HCT116 (cell line): Measurements from ENCODE around the gene TWIST1. TPM values are rescaled to one million over a fixed set of nuclear protein-coding genes. Genes with fewer than 3 reads are reported as not detected.

Experiments
- ATAC-seq: fragments of 200-7000 bp; cut with Tn5 transposase; 2 replicates; pipeline ENCODE4 v1.9.1; 2020; ENCODE audit warnings: mild to moderate bottlenecking, moderate library complexity
- BruUV-seq: library from RNA; stranded (reverse); fragments of 400-500 nt; replicated peaks from 2 replicates; lab custom pipeline; 2021; lab: Mats Ljungman, UMichigan
- CTCF ChIA-PET: fragments of 300-600 bp; sonication (Branson Sonifier 250); formaldehyde crosslinking; loops from one replicate; lab custom pipeline; 2021; ENCODE audit warnings: antibody characterized with exemption; lab: Charles Lee
- POLR2A ChIA-PET: fragments of 300-600, 350-600 bp; sonication (Branson Sonifier 250); formaldehyde crosslinking; loops from one replicate; lab custom pipeline; 2021; ENCODE audit warnings: antibody characterized with exemption; lab: Charles Lee
- RAD21 ChIA-PET, 2 experiments: fragments of 300-600 bp; sonication (Branson Sonifier 250); formaldehyde crosslinking; loops; one replicate each; lab custom pipeline; 2023; ENCODE audit warnings: low total read pairs in 2 of 2; ENCODE audit not compliant: uncharacterized antibody in 2 of 2, unreplicated experiment in 2 of 2, low non-redundant PET in 1 of 2; lab: Charles Lee
- DNase-seq: peaks from one replicate; pipeline ENCODE4 v3.0.0-alpha.2; 2010; ENCODE audit warnings: low read depth, low spot score
- H2AFZ ChIP-seq: fragments of 200-600 bp; shearing (Covaris generic), sonication (generic); 2 replicates; pipeline ENCODE4 v1.6.1; 2017; ENCODE audit warnings: low read depth, mixed run types, mixed read lengths, antibody characterized with exemption, low read length; ENCODE audit not compliant: poor library complexity, severe bottlenecking
- H3K27ac ChIP-seq: 2 replicates; pipeline ENCODE4 v1.5.1; 2012; ENCODE audit warnings: low read depth, low read length
- H3K27me3 ChIP-seq: fragments of 200-600 bp; sonication (generic); 2 replicates; pipeline ENCODE4 v1.6.1; 2016; ENCODE audit warnings: mixed run types, low read length, mixed read lengths; ENCODE audit not compliant: insufficient read depth
- H3K36me3 ChIP-seq, 2 experiments: fragments of 200-500 bp in 1 of 2; fragments of 200-600 bp in 1 of 2; sonication (Bioruptor generic) in 1 of 2; sonication (generic) in 1 of 2; 2 replicates each; pipeline versions ENCODE4 v1.5.1 to v1.6.1; 2014 to 2016; ENCODE audit warnings: low read length in 2 of 2, inconsistent platforms in 1 of 2, mixed read lengths in 1 of 2, mixed run types in 1 of 2; ENCODE audit not compliant: insufficient read depth in 2 of 2, control insufficient read depth in 1 of 2
- H3K4me1 ChIP-seq, 2 experiments: fragments of 200-600 bp in 1 of 2; sonication (generic) in 1 of 2; 2 replicates each; pipeline versions ENCODE4 v1.5.1 to v1.6.1; 2012 to 2017; ENCODE audit warnings: low read length in 2 of 2, inconsistent platforms in 1 of 2, mild to moderate bottlenecking in 1 of 2, mixed read lengths in 1 of 2, mixed run types in 1 of 2, moderate library complexity in 1 of 2; ENCODE audit not compliant: insufficient read depth in 2 of 2, control insufficient read depth in 1 of 2
- H3K4me2 ChIP-seq: fragments of 200-600 bp; sonication (generic); 2 replicates; pipeline ENCODE4 v1.6.1; 2017; ENCODE audit warnings: mixed run types, low read length, mixed read lengths
- H3K4me3 ChIP-seq, 2 experiments: fragments of 200-600 bp in 1 of 2; sonication (generic) in 1 of 2; replicated peaks in 1 of 2; 2 replicates each; pipeline ENCODE4 v1.5.1; 2011 to 2016; ENCODE audit warnings: low read length in 2 of 2, control low read depth in 1 of 2, low read depth in 1 of 2, mild to moderate bottlenecking in 1 of 2, mixed read lengths in 1 of 2, mixed run types in 1 of 2
- H3K79me2 ChIP-seq: fragments of 200-600 bp; sonication (generic); 2 replicates; pipeline ENCODE4 v1.6.1; 2017; ENCODE audit warnings: mild to moderate bottlenecking, mixed run types, low read length, moderate library complexity, mixed read lengths; ENCODE audit not compliant: insufficient read depth
- H3K9ac ChIP-seq: fragments of 200-600 bp; sonication (generic); 2 replicates; pipeline ENCODE4 v1.6.1; 2016; ENCODE audit warnings: low read length, mixed read lengths
- H3K9me2 ChIP-seq: fragments of 200-600 bp; sonication (generic), shearing (Covaris generic); 2 replicates; pipeline ENCODE4 v1.6.1; 2017; ENCODE audit warnings: mixed run types, mild to moderate bottlenecking, moderate library complexity; ENCODE audit not compliant: insufficient read depth
- H3K9me3 ChIP-seq, 2 experiments: fragments of 200-500 bp in 1 of 2; fragments of 200-600 bp in 1 of 2; sonication (Bioruptor generic) in 1 of 2; sonication (generic) in 1 of 2; 2 replicates each; pipeline ENCODE4 v1.6.1; 2014 to 2017; ENCODE audit warnings: low read length in 2 of 2, mixed read lengths in 2 of 2, inconsistent platforms in 1 of 2, low read depth in 1 of 2, mild to moderate bottlenecking in 1 of 2, mixed run types in 1 of 2, moderate library complexity in 1 of 2; ENCODE audit not compliant: control insufficient read depth in 1 of 2, insufficient read depth in 1 of 2
- H4K20me1 ChIP-seq: fragments of 200-600 bp; sonication (generic), shearing (Covaris generic); 2 replicates; pipeline ENCODE4 v1.6.1; 2017; ENCODE audit warnings: mixed run types, mild to moderate bottlenecking, moderate library complexity; ENCODE audit not compliant: insufficient read depth
- CBX3 ChIP-seq: IDR thresholded peaks from 2 replicates; pipeline ENCODE4 v1.6.1; 2012; ENCODE audit warnings: low read depth
- CEBPB ChIP-seq: IDR thresholded peaks from 2 replicates; pipeline ENCODE4 v1.6.1; 2012; ENCODE audit warnings: low read depth
- ELF1 ChIP-seq: IDR thresholded peaks from 2 replicates; pipeline ENCODE4 v1.6.1; 2012; ENCODE audit warnings: low read depth, borderline replicate concordance
- EZH2 ChIP-seq: fragments of 200-600 bp; sonication (generic); IDR thresholded peaks from 2 replicates; pipeline ENCODE4 v1.6.1; 2017; ENCODE audit warnings: antibody characterized with exemption, mixed run types
- EZH2phosphoT487 ChIP-seq: fragments of 200-600 bp; IDR thresholded peaks from 2 replicates; pipeline ENCODE4 v1.6.1; 2018; ENCODE audit warnings: antibody characterized with exemption, borderline replicate concordance
- FOSL1 ChIP-seq: IDR thresholded peaks from 2 replicates; pipeline ENCODE4 v1.6.1; 2012; ENCODE audit warnings: low read depth
- POLR2A ChIP-seq: IDR thresholded peaks from 2 replicates; pipeline ENCODE4 v1.7.0; 2011; ENCODE audit warnings: borderline replicate concordance; ENCODE audit not compliant: insufficient read depth, insufficient read length; ENCODE audit errors: extremely low read depth
- POLR2AphosphoS5 ChIP-seq: IDR thresholded peaks from 2 replicates; pipeline ENCODE4 v1.6.1; 2011; ENCODE audit warnings: mild to moderate bottlenecking, low read depth, low read length, moderate library complexity
- SIN3A ChIP-seq: IDR thresholded peaks from 2 replicates; pipeline ENCODE4 v1.6.1; 2012; ENCODE audit warnings: low read depth
- SP1 ChIP-seq: IDR thresholded peaks from 2 replicates; pipeline ENCODE4 v1.6.1; 2012; ENCODE audit warnings: low read depth
- SRF ChIP-seq: IDR thresholded peaks from 2 replicates; pipeline ENCODE4 v1.6.1; 2012; ENCODE audit warnings: low read depth
- TCF7L2 ChIP-seq: IDR thresholded peaks from 2 replicates; pipeline ENCODE4 v1.7.0; 2011; ENCODE audit warnings: borderline replicate concordance, inconsistent platforms; ENCODE audit not compliant: insufficient read depth, insufficient read length; ENCODE audit errors: extremely low read depth
- YY1 ChIP-seq: IDR thresholded peaks from 2 replicates; pipeline ENCODE4 v1.6.1; 2011; ENCODE audit warnings: low read length, low read depth, moderate library complexity, mild to moderate bottlenecking; ENCODE audit not compliant: insufficient replicate concordance; ENCODE audit errors: extremely low read depth
- ZFX ChIP-seq: fragments of 450-650 bp; IDR thresholded peaks from 2 replicates; pipeline ENCODE4 v1.6.1; 2017
- intact Hi-C: fragments of 100-400 bp; cut with micrococcal nuclease; formaldehyde crosslinking; loops from 2 replicates; pipeline ENCODE4 v1.10.0; 2022
- total RNA-seq: library from RNA; stranded (reverse); gene quantifications from one replicate; pipeline ENCODE4 v1.2.1, GENCODE V29; 2021; ENCODE audit not compliant: unreplicated experiment
- TF ChIP-seq, protein P1 (sequence below): IDR thresholded peaks from 2 replicates; pipeline ENCODE4 v1.6.1; 2012; ENCODE audit warnings: low read depth
- TF ChIP-seq, protein P2 (sequence below): IDR thresholded peaks from 2 replicates; pipeline ENCODE4 v1.6.1; 2012
- TF ChIP-seq, protein P3 (sequence below), 3 experiments: fragments of 200-600 bp in 1 of 3; sonication (generic) in 1 of 3; IDR thresholded peaks in 2 of 3; conservative IDR thresholded peaks in 1 of 3; 2 replicates each; pipeline ENCODE4 v1.5.1; 2012 to 2017; ENCODE audit warnings: low read depth in 2 of 3, low read length in 2 of 3, antibody characterized with exemption in 1 of 3, borderline replicate concordance in 1 of 3, control low read depth in 1 of 3, mild to moderate bottlenecking in 1 of 3, mixed read lengths in 1 of 3, mixed run types in 1 of 3, moderate library complexity in 1 of 3; ENCODE audit not compliant: insufficient read depth in 1 of 3

TWIST1 gene
- total RNA-seq, 1 experiment from 2014 or later, result 0.86 TPM

DNA sequence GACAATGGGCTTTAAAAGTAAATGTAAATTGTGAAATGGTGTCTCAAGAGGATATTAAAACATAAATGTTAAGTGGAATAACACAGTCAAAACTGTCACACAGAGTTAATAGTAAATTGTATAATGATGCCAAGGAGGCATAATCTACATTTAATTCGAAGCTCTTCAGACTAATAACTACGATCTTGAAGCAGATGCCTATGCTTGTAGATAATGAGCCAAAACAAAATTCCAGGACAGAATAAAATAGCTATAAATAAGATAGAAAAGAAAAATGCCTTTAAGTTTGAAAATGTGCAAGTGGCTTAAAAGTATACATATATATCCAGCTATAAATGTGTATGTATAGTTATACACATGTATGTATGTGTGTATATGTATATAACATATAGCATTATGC lies 17.5 kb downstream of the TWIST1 start:
- ChIA-PET POLR2A (no interaction called here), CTCF (no interaction called here), RAD21 (no interaction called here)
- Histone ChIP-seq H3K27ac (no peak overlapping the region), H3K27me3 (no peaks in the 10 kb centered on the region), H3K4me2 (peak overlapping the region; percentile 56; the same call in 1 of the 2 replicates), H3K79me2 (no peaks in the 10 kb centered on the region), H3K4me1 (peaks cover 6 to 21% of the 10 kb centered on the region in 2 experiments; a peak in 3 of 4 replicates), H2AFZ (peak overlapping the region; percentile 38), H4K20me1 (no peaks in the 10 kb centered on the region), H3K9me3 (no peaks in the 10 kb centered on the region), H3K9me2 (no peaks in the 10 kb centered on the region), H3K9ac (no peak overlapping the region), H3K4me3 (no peak overlapping the region), H3K36me3 (no peaks in the 10 kb centered on the region)
- ATAC-seq, result no peak
- intact Hi-C loops, result no loop called here
- TF ChIP-seq FOSL1 (no peak), CEBPB (no peak), ZFX (no peak), POLR2AphosphoS5 (no peak), ELF1 (no peak)
- no TSS peak for BruUV-seq
- DNase-seq, result no peak

DNA sequence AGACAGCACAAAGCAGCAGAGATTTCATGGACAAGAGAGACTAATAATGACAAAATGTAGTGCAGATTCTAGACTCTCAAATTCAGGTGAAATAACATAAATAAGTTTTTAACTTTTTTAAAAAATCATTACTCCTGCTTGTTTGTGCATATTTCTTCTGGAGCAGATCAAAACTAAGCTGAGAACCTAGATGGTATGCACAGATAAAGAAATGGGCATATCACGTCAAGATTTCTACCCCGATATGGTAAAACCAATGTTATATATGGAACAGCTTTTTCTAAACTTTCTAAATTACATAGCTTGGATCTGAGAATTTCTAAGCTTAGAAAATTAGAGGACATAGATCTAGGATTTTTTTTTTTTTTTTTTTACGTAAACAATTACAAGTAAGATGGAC lies 18.2 kb downstream of the TWIST1 start:
- Histone ChIP-seq H3K27me3 (no peaks in the 10 kb centered on the region), H3K36me3 (no peaks in the 10 kb centered on the region), H3K4me2 (no peak overlapping the region), H3K9ac (no peak overlapping the region), H3K4me1 (peaks cover 6 to 21% of the 10 kb centered on the region in 2 experiments; a peak in 3 of 4 replicates), H2AFZ (peak overlapping the region; percentile 42), H4K20me1 (no peaks in the 10 kb centered on the region), H3K9me3 (no peaks in the 10 kb centered on the region), H3K79me2 (no peaks in the 10 kb centered on the region), H3K4me3 (no peak overlapping the region), H3K9me2 (no peaks in the 10 kb centered on the region), H3K27ac (no peak overlapping the region)
- intact Hi-C loops, result no loop called here
- ATAC-seq (no peak), DNase-seq (no peak)
- CTCF ChIA-PET, result no interaction called here
- POLR2A ChIA-PET, result no interaction called here
- no TSS peak for BruUV-seq
- RAD21 ChIA-PET, result no interaction called here
- TF ChIP-seq POLR2AphosphoS5, result no peak
- TF ChIP-seq TCF7L2, result no peak
- no peak for TF ChIP-seq EZH2phosphoT487
- TF ChIP-seq SRF, result no peak
- TF ChIP-seq YY1, result no peak
- no peak for TF ChIP-seq CBX3
- TF ChIP-seq CEBPB, result no peak
- no peak for TF ChIP-seq ZFX
- no peak for TF ChIP-seq SIN3A
- no peak for TF ChIP-seq SP1
- no peak for TF ChIP-seq EZH2
- no peak for TF ChIP-seq FOSL1
- TF ChIP-seq, protein P1, sequence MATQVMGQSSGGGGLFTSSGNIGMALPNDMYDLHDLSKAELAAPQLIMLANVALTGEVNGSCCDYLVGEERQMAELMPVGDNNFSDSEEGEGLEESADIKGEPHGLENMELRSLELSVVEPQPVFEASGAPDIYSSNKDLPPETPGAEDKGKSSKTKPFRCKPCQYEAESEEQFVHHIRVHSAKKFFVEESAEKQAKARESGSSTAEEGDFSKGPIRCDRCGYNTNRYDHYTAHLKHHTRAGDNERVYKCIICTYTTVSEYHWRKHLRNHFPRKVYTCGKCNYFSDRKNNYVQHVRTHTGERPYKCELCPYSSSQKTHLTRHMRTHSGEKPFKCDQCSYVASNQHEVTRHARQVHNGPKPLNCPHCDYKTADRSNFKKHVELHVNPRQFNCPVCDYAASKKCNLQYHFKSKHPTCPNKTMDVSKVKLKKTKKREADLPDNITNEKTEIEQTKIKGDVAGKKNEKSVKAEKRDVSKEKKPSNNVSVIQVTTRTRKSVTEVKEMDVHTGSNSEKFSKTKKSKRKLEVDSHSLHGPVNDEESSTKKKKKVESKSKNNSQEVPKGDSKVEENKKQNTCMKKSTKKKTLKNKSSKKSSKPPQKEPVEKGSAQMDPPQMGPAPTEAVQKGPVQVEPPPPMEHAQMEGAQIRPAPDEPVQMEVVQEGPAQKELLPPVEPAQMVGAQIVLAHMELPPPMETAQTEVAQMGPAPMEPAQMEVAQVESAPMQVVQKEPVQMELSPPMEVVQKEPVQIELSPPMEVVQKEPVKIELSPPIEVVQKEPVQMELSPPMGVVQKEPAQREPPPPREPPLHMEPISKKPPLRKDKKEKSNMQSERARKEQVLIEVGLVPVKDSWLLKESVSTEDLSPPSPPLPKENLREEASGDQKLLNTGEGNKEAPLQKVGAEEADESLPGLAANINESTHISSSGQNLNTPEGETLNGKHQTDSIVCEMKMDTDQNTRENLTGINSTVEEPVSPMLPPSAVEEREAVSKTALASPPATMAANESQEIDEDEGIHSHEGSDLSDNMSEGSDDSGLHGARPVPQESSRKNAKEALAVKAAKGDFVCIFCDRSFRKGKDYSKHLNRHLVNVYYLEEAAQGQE, result no peak
- TF ChIP-seq, protein P2, sequence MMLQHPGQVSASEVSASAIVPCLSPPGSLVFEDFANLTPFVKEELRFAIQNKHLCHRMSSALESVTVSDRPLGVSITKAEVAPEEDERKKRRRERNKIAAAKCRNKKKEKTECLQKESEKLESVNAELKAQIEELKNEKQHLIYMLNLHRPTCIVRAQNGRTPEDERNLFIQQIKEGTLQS, result no peak
- TF ChIP-seq POLR2A, result no peak
- TF ChIP-seq, protein P3, sequence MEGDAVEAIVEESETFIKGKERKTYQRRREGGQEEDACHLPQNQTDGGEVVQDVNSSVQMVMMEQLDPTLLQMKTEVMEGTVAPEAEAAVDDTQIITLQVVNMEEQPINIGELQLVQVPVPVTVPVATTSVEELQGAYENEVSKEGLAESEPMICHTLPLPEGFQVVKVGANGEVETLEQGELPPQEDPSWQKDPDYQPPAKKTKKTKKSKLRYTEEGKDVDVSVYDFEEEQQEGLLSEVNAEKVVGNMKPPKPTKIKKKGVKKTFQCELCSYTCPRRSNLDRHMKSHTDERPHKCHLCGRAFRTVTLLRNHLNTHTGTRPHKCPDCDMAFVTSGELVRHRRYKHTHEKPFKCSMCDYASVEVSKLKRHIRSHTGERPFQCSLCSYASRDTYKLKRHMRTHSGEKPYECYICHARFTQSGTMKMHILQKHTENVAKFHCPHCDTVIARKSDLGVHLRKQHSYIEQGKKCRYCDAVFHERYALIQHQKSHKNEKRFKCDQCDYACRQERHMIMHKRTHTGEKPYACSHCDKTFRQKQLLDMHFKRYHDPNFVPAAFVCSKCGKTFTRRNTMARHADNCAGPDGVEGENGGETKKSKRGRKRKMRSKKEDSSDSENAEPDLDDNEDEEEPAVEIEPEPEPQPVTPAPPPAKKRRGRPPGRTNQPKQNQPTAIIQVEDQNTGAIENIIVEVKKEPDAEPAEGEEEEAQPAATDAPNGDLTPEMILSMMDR (IDR thresholded peaks at IDR 0.05 in 2 of 3, conservative IDR thresholded peaks at IDR 0.05 in 1 of 3; ENCODE audit: borderline replicate concordance in 1 of 3, insufficient read depth in 1 of 3, low read depth in 2 of 3, low read length in 2 of 3), result no peak
